PFSK-1 (cell line): ENCODE measurements around the gene FGGY.

Experiments
- POLR2AphosphoS5 ChIP-seq: IDR thresholded peaks from 2 replicates; pipeline ENCODE4 v1.6.1; 2012; ENCODE audit warnings: low read depth, mild to moderate bottlenecking, control low read depth, low read length, moderate library complexity
- REST ChIP-seq, 2 experiments: IDR thresholded peaks; 2 replicates each; pipeline versions ENCODE4 v1.6.1 to v1.8.0; 2011 to 2012; ENCODE audit warnings: low read depth in 2 of 2, low read length in 2 of 2, control low read depth in 1 of 2, inconsistent platforms in 1 of 2, mild to moderate bottlenecking in 1 of 2, moderate library complexity in 1 of 2; ENCODE audit not compliant: insufficient read depth in 1 of 2
- SIN3A ChIP-seq: IDR thresholded peaks from 2 replicates; pipeline ENCODE4 v1.6.1; 2012; ENCODE audit warnings: mild to moderate bottlenecking, low read length, moderate library complexity, borderline replicate concordance; ENCODE audit not compliant: insufficient read depth
- TAF1 ChIP-seq: IDR thresholded peaks from 2 replicates; pipeline ENCODE4 v1.6.1; 2012; ENCODE audit warnings: low read length, control low read depth, borderline replicate concordance; ENCODE audit not compliant: insufficient read depth

GRCh38 chr1:59557549-59557885, 260.6 kb downstream of the FGGY start:
- TF ChIP-seq REST (IDR thresholded peaks at IDR 0.05; ENCODE audit: insufficient read depth in 1 of 2, low read depth in 2 of 2, low read length in 2 of 2) (no peak), SIN3A (no peak), TAF1 (no peak), POLR2AphosphoS5 (no peak)
